ENCODE measurements around the gene BARD1.
A peak's percentile ranks its signal among the peaks of the same experiment; 100 is the strongest.

Gene BARD1

GRCh38 chr2:214807653-214808052, 1.8 kb downstream of the BARD1 start:
- H3K4me2 ChIP-seq (ENCODE audit: low read length) = peak overlapping the region; percentile 90
- peaks cover 29% of the 10 kb centered on the region for H4K20me1 ChIP-seq (ENCODE audit: control insufficient read depth, insufficient read depth, low read depth, low read length)
- H3K27me3 ChIP-seq (ENCODE audit: control insufficient read depth, low read length) = no peaks in the 10 kb centered on the region
- TF ChIP-seq EZH2phosphoT487 (IDR thresholded peaks at IDR 0.05; ENCODE audit: borderline replicate concordance, low read length) = no peak
- no peak for TF ChIP-seq CTCF (IDR thresholded peaks at IDR 0.05; ENCODE audit: low read depth, low read length, poor library complexity, severe bottlenecking)
- H3K27ac ChIP-seq (ENCODE audit: low read depth, low read length) = peak overlapping the region; percentile 91
- no peaks in the 10 kb centered on the region for H3K9me3 ChIP-seq (ENCODE audit: control insufficient read depth, insufficient read depth, low read length)
- peak overlapping the region; percentile 79 for H3K4me3 ChIP-seq (ENCODE audit: low read length)
- peaks cover 56% of the 10 kb centered on the region for H3K36me3 ChIP-seq (ENCODE audit: control insufficient read depth, low read length)
- H3F3A ChIP-seq (ENCODE audit: control insufficient read depth, insufficient read depth) = peaks cover 7% of the 10 kb centered on the region; the same call in 1 of the 2 replicates
- no peaks in the 10 kb centered on the region for H3K9me2 ChIP-seq (replicated peaks; ENCODE audit: control insufficient read depth, low read length)
- H3K4me1 ChIP-seq (ENCODE audit: control insufficient read depth, low read length) = peaks cover 36% of the 10 kb centered on the region
- H3K79me2 ChIP-seq (ENCODE audit: control insufficient read depth, low read length) = peaks cover 77% of the 10 kb centered on the region

GRCh38 chr2:214801768-214802397, 7.6 kb downstream of the BARD1 start:
- Histone ChIP-seq H3K4me3 (ENCODE audit: low read length) (no peak overlapping the region), H4K20me1 (ENCODE audit: control insufficient read depth, insufficient read depth, low read depth, low read length) (peaks cover 41% of the 10 kb centered on the region), H3K79me2 (ENCODE audit: control insufficient read depth, low read length) (peaks cover 100% of the 10 kb centered on the region), H3K36me3 (ENCODE audit: control insufficient read depth, low read length) (peaks cover 77% of the 10 kb centered on the region), H3K4me2 (ENCODE audit: low read length) (no peak overlapping the region; the same call in 1 of the 2 replicates), H3K27ac (ENCODE audit: low read depth, low read length) (no peak overlapping the region), H3F3A (ENCODE audit: control insufficient read depth, insufficient read depth) (no peaks in the 10 kb centered on the region; the same call in 1 of the 2 replicates), H3K4me1 (ENCODE audit: control insufficient read depth, low read length) (peaks cover 20% of the 10 kb centered on the region), H3K9me3 (ENCODE audit: control insufficient read depth, insufficient read depth, low read length) (no peaks in the 10 kb centered on the region), H3K27me3 (ENCODE audit: control insufficient read depth, low read length) (no peaks in the 10 kb centered on the region), H3K9me2 (replicated peaks; ENCODE audit: control insufficient read depth, low read length) (no peaks in the 10 kb centered on the region)
- TF ChIP-seq CTCF (IDR thresholded peaks at IDR 0.05; ENCODE audit: low read depth, low read length, poor library complexity, severe bottlenecking) = no peak
- TF ChIP-seq EZH2phosphoT487 (IDR thresholded peaks at IDR 0.05; ENCODE audit: borderline replicate concordance, low read length) = no peak

GRCh38 chr2:214801068-214801467, 8.4 kb downstream of the BARD1 start:
- Histone ChIP-seq H3F3A (ENCODE audit: control insufficient read depth, insufficient read depth) (no peaks in the 10 kb centered on the region; the same call in 1 of the 2 replicates), H3K4me3 (ENCODE audit: low read length) (no peak overlapping the region), H3K9me2 (replicated peaks; ENCODE audit: control insufficient read depth, low read length) (no peaks in the 10 kb centered on the region), H3K36me3 (ENCODE audit: control insufficient read depth, low read length) (peaks cover 77% of the 10 kb centered on the region), H3K9me3 (ENCODE audit: control insufficient read depth, insufficient read depth, low read length) (no peaks in the 10 kb centered on the region), H3K27me3 (ENCODE audit: control insufficient read depth, low read length) (no peaks in the 10 kb centered on the region), H4K20me1 (ENCODE audit: control insufficient read depth, insufficient read depth, low read depth, low read length) (peaks cover 33% of the 10 kb centered on the region), H3K4me2 (ENCODE audit: low read length) (no peak overlapping the region), H3K27ac (ENCODE audit: low read depth, low read length) (no peak overlapping the region), H3K79me2 (ENCODE audit: control insufficient read depth, low read length) (peaks cover 100% of the 10 kb centered on the region), H3K4me1 (ENCODE audit: control insufficient read depth, low read length) (peaks cover 11% of the 10 kb centered on the region)
- TF ChIP-seq EZH2phosphoT487 (IDR thresholded peaks at IDR 0.05; ENCODE audit: borderline replicate concordance, low read length) (no peak), CTCF (IDR thresholded peaks at IDR 0.05; ENCODE audit: low read depth, low read length, poor library complexity, severe bottlenecking) (no peak)

Data from DOHH2 (cell line).